Uterus (tissue), 4 donors: Measurements from ENCODE around the gene FN3K. TPM values are rescaled to one million over a fixed set of nuclear protein-coding genes. Genes with fewer than 3 reads are reported as not detected.
"Not testable (repeated sequence)": the region's sequence is repeated elsewhere in the genome, so short reads cannot be mapped to it uniquely, and the experiment has no call there.

Experiments
- DNase-seq, 2 donors: peaks; one replicate each; pipeline ENCODE4 v3.0.0-alpha.2; 2019 to 2020
- H3K27ac ChIP-seq, 2 donors: fragments of 200-600 bp; sonication (generic); 1 replicate in 1 of 2; 2 replicates in 1 of 2; pipeline ENCODE4 v1.5.1; 2016 to 2018
- H3K27me3 ChIP-seq, 2 donors: fragments of 200-600 bp; sonication (generic); one replicate each; pipeline ENCODE4 v1.5.1; 2018 to 2019; ENCODE audit warnings: control low read depth in 1 of 2
- H3K36me3 ChIP-seq, 2 donors: fragments of 200-600 bp; sonication (generic); one replicate each; pipeline ENCODE4 v1.5.1; 2019; ENCODE audit warnings: control low read depth in 1 of 2
- H3K4me1 ChIP-seq, 2 donors: fragments of 200-600 bp; sonication (generic); one replicate each; pipeline ENCODE4 v1.5.1; 2018 to 2019; ENCODE audit warnings: control low read depth in 1 of 2
- H3K4me3 ChIP-seq, 2 donors: fragments of 200-600 bp; sonication (generic); 1 replicate in 1 of 2; 2 replicates in 1 of 2; pipeline ENCODE4 v1.5.1; 2018 to 2019; ENCODE audit warnings: mild to moderate bottlenecking in 1 of 2
- H3K9me3 ChIP-seq, 2 donors: fragments of 200-600 bp; sonication (generic); one replicate each; pipeline ENCODE4 v1.5.1; 2019; ENCODE audit warnings: control low read depth in 1 of 2
- CTCF ChIP-seq, 4 experiments: fragments of 200-600 bp in 2 of 4; fragments of 450-650 bp in 2 of 4; sonication (generic) in 2 of 4; IDR thresholded peaks; one replicate each; pipeline ENCODE4 v1.5.1; 2016 to 2019; ENCODE audit warnings: antibody characterized with exemption in 4 of 4, mild to moderate bottlenecking in 2 of 4, moderate library complexity in 1 of 4
- POLR2A ChIP-seq, 2 donors: fragments of 450-650 bp; IDR thresholded peaks; one replicate each; pipeline ENCODE4 v1.6.1; 2016; ENCODE audit warnings: antibody characterized with exemption in 2 of 2, mild to moderate bottlenecking in 1 of 2, moderate library complexity in 1 of 2
- intact Hi-C: fragments of 100-400 bp; cut with DNase I; formaldehyde crosslinking; loops from one replicate; pipeline ENCODE4 v1.15.1; 2023; ENCODE audit warnings: low total_unique reads
- total RNA-seq, 4 donors: library from RNA; depleted of rRNA in 3 of 4; stranded (reverse); fragments of >200 nt in 3 of 4; gene quantifications; one replicate each; pipeline versions ENCODE4 v1.1.0 to v1.2.4, GENCODE V29; 2014 to 2023
- donor health status: DM: yes; HTN: yes; CAD: no.

The FN3K gene
- total RNA-seq, 4 donors from 2014 or later, result 1.8 to 26.3 (median 7.1) TPM

GRCh38 chr17:82772026-82772425 is 36.6 kb downstream of the FN3K start:
- Histone ChIP-seq H3K9me3 (no peaks in the 10 kb centered on the region), H3K36me3 (no peaks in the 10 kb centered on the region), H3K4me3 (no peak overlapping the region), H3K4me1 (no peaks in the 10 kb centered on the region), H3K27ac (no peak overlapping the region), H3K27me3 (no peaks in the 10 kb centered on the region)
- TF ChIP-seq POLR2A (IDR thresholded peaks at IDR 0.05), result no peak
- no peak for TF ChIP-seq CTCF (IDR thresholded peaks at IDR 0.05)
- no peak for DNase-seq
- intact Hi-C loops, result loop anchor here (10.0 kb wide), 1 partner anchor 417 kb away; the partner anchor contains the start of gene TEX19

- not testable (repeated sequence) for H3K36me3 ChIP-seq, H3K27me3 ChIP-seq, H3K4me3 ChIP-seq, DNase-seq, H3K9me3 ChIP-seq, H3K4me1 ChIP-seq, H3K27ac ChIP-seq
- intact Hi-C loops, result loop anchor here (10.0 kb wide), 1 partner anchor 420 kb away; the partner anchor contains the start of gene TEX19
These were observed 39.0 kb downstream of the FN3K start for GRCh38 chr17:82774456-82774855.

GRCh38 chr17:82775001-82775823 is 39.8 kb downstream of the FN3K start:
- Histone ChIP-seq H3K4me3 (no peak overlapping the region), H3K27me3 (no peaks in the 10 kb centered on the region), H3K27ac (no peak overlapping the region), H3K9me3 (no peaks in the 10 kb centered on the region), H3K4me1 (no peaks in the 10 kb centered on the region), H3K36me3 (no peaks in the 10 kb centered on the region)
- TF ChIP-seq POLR2A (IDR thresholded peaks at IDR 0.05), result no peak
- TF ChIP-seq CTCF (IDR thresholded peaks at IDR 0.05), result peak; percentile 77 to 89 (median 80)
- intact Hi-C loops, result loop anchor here (10.0 kb wide), 1 partner anchor 420 kb away; the partner anchor contains the start of gene TEX19
- peak; percentile 59 to 70 for DNase-seq

DNA sequence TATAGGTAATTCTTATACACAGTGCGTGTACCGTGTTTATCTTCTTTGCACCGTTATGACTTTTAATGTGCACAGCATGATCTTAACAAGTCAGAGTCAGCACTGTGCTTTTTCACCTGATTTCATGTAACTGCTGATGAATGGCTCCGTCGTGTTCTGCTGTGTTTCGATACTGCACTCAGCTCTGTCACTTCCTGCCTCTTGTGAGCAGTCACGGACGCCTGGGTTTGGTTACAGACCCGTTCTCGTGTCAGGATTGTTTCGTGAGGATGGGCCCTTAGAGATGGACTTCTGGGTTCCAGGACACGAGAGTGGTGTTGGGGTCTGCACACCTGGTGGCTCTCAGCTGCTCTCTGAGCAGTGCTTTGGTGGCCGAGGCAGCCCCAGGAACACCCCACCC is 41.0 kb downstream of the FN3K start:
- no peak for DNase-seq
- no peaks in the 10 kb centered on the region for H3K4me1 ChIP-seq
- no peak for TF ChIP-seq POLR2A (IDR thresholded peaks at IDR 0.05)
- TF ChIP-seq CTCF (IDR thresholded peaks at IDR 0.05), result no peak
- H3K4me3 ChIP-seq, result no peak overlapping the region
- intact Hi-C loops, result loop anchor here (10.0 kb wide), 1 partner anchor 422 kb away; the partner anchor contains the start of gene TEX19
- H3K27me3 ChIP-seq, result no peaks in the 10 kb centered on the region
- H3K27ac ChIP-seq, result no peak overlapping the region
- H3K9me3 ChIP-seq, result no peaks in the 10 kb centered on the region
- no peaks in the 10 kb centered on the region for H3K36me3 ChIP-seq

DNA sequence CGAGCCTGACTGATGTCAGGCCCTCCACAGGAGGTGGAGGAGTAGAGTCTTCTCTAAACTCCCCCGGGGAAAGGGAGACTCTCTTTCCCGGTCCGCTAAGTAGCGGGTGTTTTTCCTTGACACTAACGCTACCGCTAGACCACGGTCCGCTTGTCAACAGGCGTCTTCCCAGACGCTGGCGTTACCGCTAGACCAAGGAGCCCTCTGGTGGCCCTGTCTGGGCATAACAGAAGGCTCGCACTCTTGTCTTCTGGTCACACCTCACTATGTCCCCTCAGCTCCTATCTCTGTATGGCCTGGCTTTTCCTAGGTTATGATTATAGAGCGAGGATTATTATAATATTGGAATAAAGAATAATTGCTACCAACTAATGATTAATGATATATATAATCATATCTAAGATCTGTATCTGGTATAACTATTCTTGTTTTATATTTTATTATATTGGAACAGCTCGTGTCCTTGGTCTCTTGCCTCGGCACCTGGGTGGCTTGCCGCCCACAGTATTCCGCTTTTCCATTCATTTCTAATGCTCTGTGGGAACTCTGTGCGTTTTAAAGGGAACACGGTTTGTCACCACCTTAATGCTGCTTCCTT is 42.5 kb downstream of the FN3K start:
- intact Hi-C loops, result loop anchor here (10.0 kb wide), 1 partner anchor 423 kb away; the partner anchor contains the start of gene TEX19
- TF ChIP-seq CTCF (IDR thresholded peaks at IDR 0.05), result peak in 1 of 4 experiments; percentile 7

More for the DNA sequence above, 42.5 kb downstream of the FN3K start:
- H3K36me3 ChIP-seq, H3K9me3 ChIP-seq, H3K27me3 ChIP-seq, H3K4me3 ChIP-seq, H3K4me1 ChIP-seq, DNase-seq, H3K27ac ChIP-seq: not testable (repeated sequence)
